ENCODE data around the gene BAG1.

DNA sequence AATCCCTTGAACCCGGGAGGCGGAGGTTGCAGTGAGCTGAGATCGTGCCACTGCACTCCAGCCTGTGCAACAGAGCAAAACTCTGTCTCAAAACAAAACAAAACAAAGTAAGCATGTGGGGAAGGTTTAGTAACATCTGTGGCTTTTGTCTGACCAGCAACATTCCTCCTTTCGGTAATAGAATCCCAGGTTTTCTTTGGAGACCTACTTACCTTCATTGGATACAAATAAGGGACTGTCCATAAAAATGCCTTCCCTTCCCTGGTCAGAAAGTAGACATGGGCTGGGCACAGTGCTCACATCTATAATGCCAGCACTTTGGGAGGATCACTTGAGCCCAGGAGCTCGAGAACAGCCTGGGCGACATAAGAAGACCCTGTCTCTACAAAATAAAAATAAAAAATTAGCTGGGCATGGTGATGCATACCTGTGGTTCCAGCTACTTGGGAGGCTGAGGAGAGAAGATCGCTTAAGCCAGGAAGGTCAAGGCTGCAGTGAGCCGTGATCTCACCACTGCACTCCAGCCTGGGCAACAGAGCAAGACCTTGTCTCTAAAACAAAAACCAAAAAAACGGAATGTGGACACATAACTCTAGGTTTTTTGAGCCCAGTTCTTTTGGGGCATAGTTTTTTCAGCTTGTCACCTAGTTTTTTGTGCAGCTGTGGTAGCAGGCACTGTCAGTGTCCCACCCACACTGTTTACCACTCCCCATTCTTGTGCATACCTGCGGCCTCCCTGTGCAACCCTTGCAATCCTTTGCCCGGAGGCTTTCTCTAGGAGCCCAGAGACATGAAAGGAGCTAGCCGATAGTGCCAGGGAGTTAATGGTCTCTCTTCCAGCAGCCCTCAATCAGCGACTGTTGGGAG lies 33.5 kb downstream of the BAG1 start:
- TF ChIP-seq POLR2A (IDR thresholded peaks at IDR 0.05; ENCODE audit: low read length) (no peak), GATA1 (IDR thresholded peaks at IDR 0.05; ENCODE audit: low read depth, low read length) (no peak)
